GM12892 (cell line): ENCODE measurements around the gene FAAP20.

Experiments used
- POLR2A ChIP-seq: IDR thresholded peaks from 2 replicates; pipeline ENCODE4 v1.6.1; 2011; ENCODE audit warnings: low read depth, low read length, control low read depth
- POLR2AphosphoS5 ChIP-seq: IDR thresholded peaks from 2 replicates; pipeline ENCODE4 v1.6.1; 2011; ENCODE audit warnings: low read depth, low read length, control low read depth
- TAF1 ChIP-seq: IDR thresholded peaks from 2 replicates; pipeline ENCODE4 v1.6.1; 2011; ENCODE audit warnings: low read depth, mild to moderate bottlenecking, control low read depth, low read length, borderline replicate concordance

GRCh38 chr1:2145946-2146835 lies 48.4 kb downstream of the FAAP20 start:
- TF ChIP-seq POLR2A (no peak), POLR2AphosphoS5 (no peak), TAF1 (no peak)
